ENCODE results near the gene ZNF143. TPM values are rescaled to one million over a fixed set of nuclear protein-coding genes. Genes with fewer than 3 reads are reported as not detected.
A peak's percentile ranks its signal among the peaks of the same experiment; 100 is the strongest.

The ZNF143 gene
- total and polyA plus RNA-seq, 2 of the 13 experiments (the other 11 are each of a cell fraction or from before 2014, with no cell fraction given) = 22.4 to 35.6 TPM

DNA sequence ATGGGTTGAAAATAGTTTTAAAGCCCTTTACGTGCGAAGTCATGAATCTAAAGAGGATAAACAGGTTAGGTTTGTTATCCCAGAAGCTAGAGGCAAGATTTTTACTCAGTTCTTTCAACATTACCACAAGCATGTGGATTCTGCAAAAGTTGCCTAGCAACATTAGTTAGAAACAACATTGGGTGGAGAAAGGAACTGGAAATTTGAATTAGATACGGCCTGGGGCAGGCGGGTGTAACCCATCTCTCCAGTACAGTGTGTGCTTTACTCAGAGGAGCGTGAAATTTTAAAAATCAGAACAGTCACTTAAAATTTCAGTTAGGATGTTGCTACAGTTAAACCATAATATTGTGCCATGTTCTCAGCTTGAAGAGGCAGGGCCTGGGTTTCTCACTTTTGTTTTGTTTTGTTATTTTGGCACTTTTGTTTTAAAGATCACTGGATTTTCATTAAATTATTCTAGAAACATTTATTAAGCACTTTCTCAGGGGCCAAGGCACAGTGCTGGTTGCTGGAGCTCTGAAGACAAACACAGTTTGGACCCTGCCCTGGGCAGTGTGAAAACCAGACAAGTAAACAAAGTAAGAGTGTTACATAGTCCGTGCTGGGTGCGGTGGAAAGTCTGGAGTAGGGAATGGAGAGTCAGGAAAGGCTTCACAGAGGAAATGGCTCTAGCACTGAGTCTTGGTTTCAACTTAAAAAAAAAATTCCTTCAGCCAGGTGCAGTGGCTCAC, 108.2 kb downstream of the ZNF143 start (continued):
- TF ChIP-seq RORA (CRISPR knock-in tag; IDR thresholded peaks at IDR 0.05) (no peak), NR3C1 (CRISPR knock-in tag; IDR thresholded peaks at IDR 0.05) (no peak), ZNF563 (CRISPR knock-in tag; IDR thresholded peaks at IDR 0.05) (no peak), RFXAP (CRISPR knock-in tag; IDR thresholded peaks at IDR 0.05; ENCODE audit: borderline replicate concordance) (peak; percentile 30; the same call in 1 of the 2 replicates), BCL3 (CRISPR knock-in tag; IDR thresholded peaks at IDR 0.05) (no peak), CHD4 (IDR thresholded peaks at IDR 0.05; ENCODE audit: borderline replicate concordance, low read length) (peak; percentile 38; the same call in 1 of the 2 replicates), RCOR2 (CRISPR knock-in tag; IDR thresholded peaks at IDR 0.05) (no peak; the same call in 1 of the 2 replicates), ZNF234 (CRISPR knock-in tag; conservative IDR thresholded peaks at IDR 0.05) (no peak), STAG1 (CRISPR knock-in tag; IDR thresholded peaks at IDR 0.05) (peak; percentile 27), ELF1 (CRISPR knock-in tag; IDR thresholded peaks at IDR 0.05) (peak; percentile 60; the same call in 1 of the 2 replicates), RAD51 (IDR thresholded peaks at IDR 0.05; ENCODE audit: borderline replicate concordance) (no peak), TEAD2 (CRISPR knock-in tag; IDR thresholded peaks at IDR 0.05) (no peak), ZNF558 (CRISPR knock-in tag; IDR thresholded peaks at IDR 0.05; ENCODE audit: borderline replicate concordance) (no peak), CCAR2 (optimal IDR thresholded peaks at IDR 0.05; ENCODE audit: low read depth, low read length) (peak; percentile 75), ZBTB20 (CRISPR knock-in tag; IDR thresholded peaks at IDR 0.05; ENCODE audit: borderline replicate concordance, low read depth) (peak; percentile 52; the same call in 1 of the 2 replicates), PTBP1 (IDR thresholded peaks at IDR 0.05; ENCODE audit: low read depth, low read length, poor library complexity, severe bottlenecking) (no peak)
- TF ChIP-seq, protein P1, sequence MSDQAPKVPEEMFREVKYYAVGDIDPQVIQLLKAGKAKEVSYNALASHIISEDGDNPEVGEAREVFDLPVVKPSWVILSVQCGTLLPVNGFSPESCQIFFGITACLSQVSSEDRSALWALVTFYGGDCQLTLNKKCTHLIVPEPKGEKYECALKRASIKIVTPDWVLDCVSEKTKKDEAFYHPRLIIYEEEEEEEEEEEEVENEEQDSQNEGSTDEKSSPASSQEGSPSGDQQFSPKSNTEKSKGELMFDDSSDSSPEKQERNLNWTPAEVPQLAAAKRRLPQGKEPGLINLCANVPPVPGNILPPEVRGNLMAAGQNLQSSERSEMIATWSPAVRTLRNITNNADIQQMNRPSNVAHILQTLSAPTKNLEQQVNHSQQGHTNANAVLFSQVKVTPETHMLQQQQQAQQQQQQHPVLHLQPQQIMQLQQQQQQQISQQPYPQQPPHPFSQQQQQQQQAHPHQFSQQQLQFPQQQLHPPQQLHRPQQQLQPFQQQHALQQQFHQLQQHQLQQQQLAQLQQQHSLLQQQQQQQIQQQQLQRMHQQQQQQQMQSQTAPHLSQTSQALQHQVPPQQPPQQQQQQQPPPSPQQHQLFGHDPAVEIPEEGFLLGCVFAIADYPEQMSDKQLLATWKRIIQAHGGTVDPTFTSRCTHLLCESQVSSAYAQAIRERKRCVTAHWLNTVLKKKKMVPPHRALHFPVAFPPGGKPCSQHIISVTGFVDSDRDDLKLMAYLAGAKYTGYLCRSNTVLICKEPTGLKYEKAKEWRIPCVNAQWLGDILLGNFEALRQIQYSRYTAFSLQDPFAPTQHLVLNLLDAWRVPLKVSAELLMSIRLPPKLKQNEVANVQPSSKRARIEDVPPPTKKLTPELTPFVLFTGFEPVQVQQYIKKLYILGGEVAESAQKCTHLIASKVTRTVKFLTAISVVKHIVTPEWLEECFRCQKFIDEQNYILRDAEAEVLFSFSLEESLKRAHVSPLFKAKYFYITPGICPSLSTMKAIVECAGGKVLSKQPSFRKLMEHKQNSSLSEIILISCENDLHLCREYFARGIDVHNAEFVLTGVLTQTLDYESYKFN (CRISPR knock-in tag; conservative IDR thresholded peaks at IDR 0.05) = peak; percentile 99
- TF ChIP-seq, protein P2, sequence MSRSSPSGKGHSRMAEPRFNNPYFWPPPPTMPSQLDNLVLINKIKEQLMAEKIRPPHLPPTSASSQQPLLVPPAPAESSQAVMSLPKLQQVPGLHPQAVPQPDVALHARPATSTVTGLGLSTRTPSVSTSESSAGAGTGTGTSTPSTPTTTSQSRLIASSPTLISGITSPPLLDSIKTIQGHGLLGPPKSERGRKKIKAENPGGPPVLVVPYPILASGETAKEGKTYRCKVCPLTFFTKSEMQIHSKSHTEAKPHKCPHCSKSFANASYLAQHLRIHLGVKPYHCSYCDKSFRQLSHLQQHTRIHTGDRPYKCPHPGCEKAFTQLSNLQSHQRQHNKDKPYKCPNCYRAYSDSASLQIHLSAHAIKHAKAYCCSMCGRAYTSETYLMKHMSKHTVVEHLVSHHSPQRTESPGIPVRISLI (CRISPR knock-in tag; IDR thresholded peaks at IDR 0.05; ENCODE audit: borderline replicate concordance) = peak; percentile 85; the same call in 1 of the 2 replicates
- TF ChIP-seq, protein P3, sequence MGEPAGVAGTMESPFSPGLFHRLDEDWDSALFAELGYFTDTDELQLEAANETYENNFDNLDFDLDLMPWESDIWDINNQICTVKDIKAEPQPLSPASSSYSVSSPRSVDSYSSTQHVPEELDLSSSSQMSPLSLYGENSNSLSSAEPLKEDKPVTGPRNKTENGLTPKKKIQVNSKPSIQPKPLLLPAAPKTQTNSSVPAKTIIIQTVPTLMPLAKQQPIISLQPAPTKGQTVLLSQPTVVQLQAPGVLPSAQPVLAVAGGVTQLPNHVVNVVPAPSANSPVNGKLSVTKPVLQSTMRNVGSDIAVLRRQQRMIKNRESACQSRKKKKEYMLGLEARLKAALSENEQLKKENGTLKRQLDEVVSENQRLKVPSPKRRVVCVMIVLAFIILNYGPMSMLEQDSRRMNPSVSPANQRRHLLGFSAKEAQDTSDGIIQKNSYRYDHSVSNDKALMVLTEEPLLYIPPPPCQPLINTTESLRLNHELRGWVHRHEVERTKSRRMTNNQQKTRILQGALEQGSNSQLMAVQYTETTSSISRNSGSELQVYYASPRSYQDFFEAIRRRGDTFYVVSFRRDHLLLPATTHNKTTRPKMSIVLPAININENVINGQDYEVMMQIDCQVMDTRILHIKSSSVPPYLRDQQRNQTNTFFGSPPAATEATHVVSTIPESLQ (CRISPR knock-in tag; conservative IDR thresholded peaks at IDR 0.05) = 0 out of 2 replicates have a peak, but pooled peaks have one; percentile 58
